ENCODE results near the gene OR4P4.

Gene OR4P4

GRCh38 chr11:55652560-55652959 is 17.6 kb downstream of the OR4P4 start:
- Histone ChIP-seq H3K9ac (ENCODE audit: low read length) (no peak overlapping the region), H3K27me3 (ENCODE audit: low read depth, low read length) (0 out of 2 replicates have a peak, but pooled peaks cover 5% of the 10 kb centered on the region), H4K20me1 (ENCODE audit: insufficient read depth, low read length) (no peaks in the 10 kb centered on the region), H3K4me2 (ENCODE audit: low read length) (no peak overlapping the region), H3K4me3 (ENCODE audit: low read length) (no peak overlapping the region), H3K4me1 (ENCODE audit: low read length) (peaks cover 2% of the 10 kb centered on the region), H3K27ac (ENCODE audit: low read length) (no peak overlapping the region), H3K79me2 (ENCODE audit: low read length) (no peaks in the 10 kb centered on the region), H2AFZ (ENCODE audit: low read depth, low read length) (no peak overlapping the region), H3K9me3 (ENCODE audit: insufficient read depth, low read length) (no peaks in the 10 kb centered on the region), H3K36me3 (replicated peaks; ENCODE audit: low read depth, low read length) (peaks cover 4% of the 10 kb centered on the region)
- no peak for TF ChIP-seq EZH2phosphoT487 (IDR thresholded peaks at IDR 0.05; ENCODE audit: low read depth)
- no peak for TF ChIP-seq CTCF (IDR thresholded peaks at IDR 0.05; ENCODE audit: low read depth, low read length)

- H3K9ac ChIP-seq (ENCODE audit: low read length): no peak overlapping the region
- no peak overlapping the region for H3K4me2 ChIP-seq (ENCODE audit: low read length)
- no peak overlapping the region for H2AFZ ChIP-seq (ENCODE audit: low read depth, low read length)
- H3K36me3 ChIP-seq (replicated peaks; ENCODE audit: low read depth, low read length): peaks cover 4% of the 10 kb centered on the region
- TF ChIP-seq EZH2phosphoT487 (IDR thresholded peaks at IDR 0.05; ENCODE audit: low read depth) (no peak), CTCF (IDR thresholded peaks at IDR 0.05; ENCODE audit: low read depth, low read length) (no peak)
- 0 out of 2 replicates have a peak, but pooled peaks cover 5% of the 10 kb centered on the region for H3K27me3 ChIP-seq (ENCODE audit: low read depth, low read length)
- no peak overlapping the region for H3K27ac ChIP-seq (ENCODE audit: low read length)
- H4K20me1 ChIP-seq (ENCODE audit: insufficient read depth, low read length): no peaks in the 10 kb centered on the region
- H3K9me3 ChIP-seq (ENCODE audit: insufficient read depth, low read length): no peaks in the 10 kb centered on the region
- H3K79me2 ChIP-seq (ENCODE audit: low read length): no peaks in the 10 kb centered on the region
- H3K4me1 ChIP-seq (ENCODE audit: low read length): peaks cover 26% of the 10 kb centered on the region
- H3K4me3 ChIP-seq (ENCODE audit: low read length): no peak overlapping the region
Measured at GRCh38 chr11:55655096-55655495, 20.2 kb downstream of the OR4P4 start.

- H3K36me3 ChIP-seq (replicated peaks; ENCODE audit: low read depth, low read length): peaks cover 4% of the 10 kb centered on the region
Measured at GRCh38 chr11:55658031-55658573, 23.2 kb downstream of the OR4P4 start.

GRCh38 chr11:55658608-55659007 is 23.7 kb downstream of the OR4P4 start:
- H4K20me1 ChIP-seq (ENCODE audit: insufficient read depth, low read length): no peaks in the 10 kb centered on the region
- TF ChIP-seq EZH2phosphoT487 (IDR thresholded peaks at IDR 0.05; ENCODE audit: low read depth): no peak
- no peak for TF ChIP-seq CTCF (IDR thresholded peaks at IDR 0.05; ENCODE audit: low read depth, low read length)
- peak overlapping the region; percentile 66 for H3K4me2 ChIP-seq (ENCODE audit: low read length)
- peaks cover 26% of the 10 kb centered on the region for H3K4me1 ChIP-seq (ENCODE audit: low read length)
- H3K4me3 ChIP-seq (ENCODE audit: low read length): peak overlapping the region; percentile 40
- peak overlapping the region; percentile 53 for H3K27ac ChIP-seq (ENCODE audit: low read length)
- 0 out of 2 replicates have a peak, but pooled peaks cover 5% of the 10 kb centered on the region for H3K27me3 ChIP-seq (ENCODE audit: low read depth, low read length)
- H2AFZ ChIP-seq (ENCODE audit: low read depth, low read length): no peak overlapping the region
- H3K79me2 ChIP-seq (ENCODE audit: low read length): no peaks in the 10 kb centered on the region
- H3K36me3 ChIP-seq (replicated peaks; ENCODE audit: low read depth, low read length): peaks cover 4% of the 10 kb centered on the region
- 0 out of 2 replicates have a peak overlapping the region, but pooled peaks have one; percentile 8 for H3K9ac ChIP-seq (ENCODE audit: low read length)
- no peaks in the 10 kb centered on the region for H3K9me3 ChIP-seq (ENCODE audit: insufficient read depth, low read length)

More at GRCh38 chr11:55658031-55658573, 23.2 kb downstream of the OR4P4 start:
- Histone ChIP-seq H3K79me2 (ENCODE audit: low read length) (no peaks in the 10 kb centered on the region), H4K20me1 (ENCODE audit: insufficient read depth, low read length) (no peaks in the 10 kb centered on the region), H3K9ac (ENCODE audit: low read length) (0 out of 2 replicates have a peak overlapping the region, but pooled peaks have one; percentile 8), H3K4me3 (ENCODE audit: low read length) (peak overlapping the region; percentile 40), H3K27ac (ENCODE audit: low read length) (peak overlapping the region; percentile 53), H3K4me2 (ENCODE audit: low read length) (peak overlapping the region; percentile 66), H2AFZ (ENCODE audit: low read depth, low read length) (no peak overlapping the region), H3K9me3 (ENCODE audit: insufficient read depth, low read length) (no peaks in the 10 kb centered on the region), H3K27me3 (ENCODE audit: low read depth, low read length) (0 out of 2 replicates have a peak, but pooled peaks cover 5% of the 10 kb centered on the region), H3K4me1 (ENCODE audit: low read length) (peaks cover 26% of the 10 kb centered on the region)
- TF ChIP-seq EZH2phosphoT487 (IDR thresholded peaks at IDR 0.05; ENCODE audit: low read depth): no peak
- no peak for TF ChIP-seq CTCF (IDR thresholded peaks at IDR 0.05; ENCODE audit: low read depth, low read length)

Measured in OCI-LY3 (cell line).